ENCODE measurements around the gene YARS2.
"Not testable (repeated sequence)": the region's sequence is repeated elsewhere in the genome, so short reads cannot be mapped to it uniquely, and the experiment has no call there.

The YARS2 gene

GRCh38 chr12:32743264-32743663 is 12.4 kb downstream of the YARS2 start:
- no peak for DNase-seq (ENCODE audit: low read depth)

GRCh38 chr12:32742133-32742532 is 13.6 kb downstream of the YARS2 start:
- no peak for DNase-seq (ENCODE audit: low read depth)

- no peak for DNase-seq (ENCODE audit: low read depth)
These were observed 16.4 kb downstream of the YARS2 start for GRCh38 chr12:32739279-32739678.

- DNase-seq (ENCODE audit: low read depth): no peak
These were observed 18.0 kb downstream of the YARS2 start for GRCh38 chr12:32737715-32738114.

- no peak for DNase-seq (ENCODE audit: low read depth)
These were observed 19.3 kb downstream of the YARS2 start for GRCh38 chr12:32736445-32736844.

- DNase-seq (ENCODE audit: low read depth): no peak
These were observed 20.7 kb downstream of the YARS2 start for GRCh38 chr12:32734952-32735351.

- no peak for DNase-seq (ENCODE audit: low read depth)
These were observed 28.5 kb downstream of the YARS2 start for GRCh38 chr12:32727237-32727636.

- DNase-seq (ENCODE audit: low read depth): no peak
These were observed 29.4 kb downstream of the YARS2 start for GRCh38 chr12:32726286-32726685.

- DNase-seq (ENCODE audit: low read depth): not testable (repeated sequence)
These were observed 30.4 kb downstream of the YARS2 start for GRCh38 chr12:32725308-32725707.

- DNase-seq (ENCODE audit: low read depth): no peak
These were observed 36.8 kb downstream of the YARS2 start for GRCh38 chr12:32718926-32719325.

- DNase-seq (ENCODE audit: low read depth): no peak
These were observed 40.9 kb downstream of the YARS2 start for GRCh38 chr12:32714772-32715171.

GRCh38 chr12:32708926-32709325 is 46.8 kb downstream of the YARS2 start:
- no peak for DNase-seq (ENCODE audit: low read depth)

- no peak for DNase-seq (ENCODE audit: low read depth)
These were observed 49.2 kb downstream of the YARS2 start for GRCh38 chr12:32706335-32707024.

- no peak for DNase-seq (ENCODE audit: low read depth)
These were observed 49.9 kb downstream of the YARS2 start for GRCh38 chr12:32705783-32706182.

GRCh38 chr12:32702946-32703345 is 52.8 kb downstream of the YARS2 start:
- DNase-seq (ENCODE audit: low read depth): no peak

- DNase-seq (ENCODE audit: low read depth): peak; percentile 9
These were observed 53.2 kb downstream of the YARS2 start for GRCh38 chr12:32702473-32702872.

- DNase-seq (ENCODE audit: low read depth): not testable (repeated sequence)
These were observed 56.3 kb downstream of the YARS2 start for GRCh38 chr12:32699437-32699836.

- no peak for DNase-seq (ENCODE audit: low read depth)
These were observed 57.4 kb downstream of the YARS2 start for GRCh38 chr12:32698285-32698684.

- DNase-seq (ENCODE audit: low read depth): no peak
These were observed 58.3 kb downstream of the YARS2 start for GRCh38 chr12:32697445-32697844.

Data from GM04503 (cell line).